GM21717 (cell line): ENCODE results near the gene XXYLT1.
A peak's percentile ranks its signal among the peaks of the same experiment; 100 is the strongest.

ENCODE experiments used
- ATAC-seq: cut with Tn5 transposase; IDR thresholded peaks from one replicate; pipeline ENCODE4 v1.9.1; 2021; ENCODE audit warnings: mild to moderate bottlenecking, moderate library complexity; ENCODE audit not compliant: unreplicated experiment

Gene XXYLT1

DNA sequence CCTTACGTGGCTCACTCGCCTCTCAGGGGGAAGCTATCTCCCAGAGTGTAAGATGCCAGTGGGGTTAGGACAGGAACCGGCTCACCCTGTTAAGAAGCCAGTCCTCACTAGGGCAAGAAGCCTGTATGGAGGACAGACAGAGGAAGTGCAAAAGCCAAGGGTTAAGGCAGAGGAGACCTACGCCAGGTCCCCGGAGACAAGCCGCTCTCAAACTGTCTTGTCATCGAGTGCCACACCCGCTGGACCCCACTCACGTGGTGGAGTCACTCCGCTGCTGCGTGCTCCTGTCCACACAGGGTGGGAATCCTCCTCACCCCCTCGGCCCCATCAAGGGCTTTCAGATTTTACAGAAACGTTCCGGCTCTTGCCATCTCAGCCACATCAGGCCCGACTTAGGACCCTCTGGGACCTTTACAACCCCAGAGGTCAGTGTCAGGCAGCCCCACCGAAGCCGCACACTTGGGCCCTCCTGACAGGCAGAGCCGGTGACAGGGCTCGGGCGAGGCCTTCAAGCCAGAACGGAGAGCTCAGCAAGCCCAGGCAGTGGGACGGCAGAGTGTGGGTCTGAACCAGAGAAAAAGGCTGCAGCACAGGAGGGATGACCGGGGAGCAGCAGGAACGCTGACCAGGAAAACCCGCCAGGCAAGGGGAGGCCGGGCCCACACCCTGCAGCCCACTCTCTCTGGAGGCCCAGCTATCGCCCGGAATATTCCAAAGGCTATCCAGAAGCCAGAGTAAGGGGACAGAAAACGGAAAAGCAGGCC lies 61.7 kb downstream of the XXYLT1 start:
- no peak for ATAC-seq

DNA sequence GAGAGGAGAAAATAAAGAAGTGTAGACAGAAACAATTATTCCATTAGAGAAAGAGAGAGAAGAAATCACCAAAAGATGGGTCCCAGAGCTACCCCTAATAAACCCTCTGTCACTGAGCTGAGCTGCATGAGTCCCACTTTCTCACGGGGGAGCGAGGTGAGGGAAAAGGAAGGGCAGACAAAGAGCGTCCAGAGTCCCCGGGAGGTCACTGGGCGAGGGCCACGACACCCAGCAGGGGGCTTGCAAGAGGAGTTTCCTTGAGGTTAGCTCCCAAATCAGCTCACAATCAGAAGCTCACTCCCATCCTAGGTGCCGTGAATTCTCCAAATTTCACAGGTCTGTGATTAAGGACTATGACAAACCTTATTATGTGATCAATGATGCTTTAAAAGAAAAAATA lies 62.3 kb downstream of the XXYLT1 start:
- no peak for ATAC-seq

GRCh38 chr3:195208183-195208582 lies 62.8 kb downstream of the XXYLT1 start:
- ATAC-seq: peak; percentile 96

DNA sequence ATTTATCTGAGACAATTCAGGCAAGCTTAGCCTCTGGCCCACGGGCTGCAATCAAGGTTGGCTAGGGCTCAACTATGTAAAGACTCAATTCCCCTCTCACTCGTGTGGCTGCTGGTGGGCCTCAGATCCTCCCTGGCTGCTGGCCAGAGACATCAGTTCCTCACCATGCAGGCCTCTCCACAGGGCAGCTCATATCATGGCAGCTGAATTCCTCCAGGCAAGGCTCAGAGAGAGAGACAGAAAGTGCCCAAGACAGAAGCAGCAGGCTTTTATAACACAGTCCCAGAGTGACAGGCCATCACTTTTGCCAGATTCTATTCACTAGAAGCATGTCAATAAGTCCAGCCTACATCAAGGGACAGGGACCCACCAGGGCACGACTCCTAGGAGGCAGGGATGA lies 63.2 kb downstream of the XXYLT1 start:
- ATAC-seq: peak; percentile 40

- no peak for ATAC-seq
Measured at GRCh38 chr3:195207056-195207455, 63.9 kb downstream of the XXYLT1 start.

- ATAC-seq: no peak
Measured at GRCh38 chr3:195204360-195205163, 66.4 kb downstream of the XXYLT1 start.

DNA sequence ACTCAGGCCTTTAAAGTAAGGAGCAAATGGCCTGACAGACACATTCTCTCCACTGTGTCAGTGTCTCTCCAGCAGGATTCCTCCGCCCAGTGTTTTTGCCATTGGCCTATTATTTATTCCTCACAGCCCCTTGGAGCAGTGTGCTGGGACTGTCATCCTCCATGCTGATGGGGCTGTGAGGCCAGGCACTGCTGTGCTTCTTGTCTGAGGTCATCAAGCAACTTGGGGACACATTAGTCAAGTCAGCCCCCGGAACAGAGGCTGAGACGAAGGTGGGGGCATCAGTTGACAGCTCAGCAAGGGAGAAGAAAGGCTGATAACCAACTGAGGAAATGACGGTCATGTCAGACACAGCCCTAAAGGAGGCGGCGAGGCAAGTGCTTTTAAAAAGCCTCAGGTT lies 67.4 kb downstream of the XXYLT1 start:
- no peak for ATAC-seq

DNA sequence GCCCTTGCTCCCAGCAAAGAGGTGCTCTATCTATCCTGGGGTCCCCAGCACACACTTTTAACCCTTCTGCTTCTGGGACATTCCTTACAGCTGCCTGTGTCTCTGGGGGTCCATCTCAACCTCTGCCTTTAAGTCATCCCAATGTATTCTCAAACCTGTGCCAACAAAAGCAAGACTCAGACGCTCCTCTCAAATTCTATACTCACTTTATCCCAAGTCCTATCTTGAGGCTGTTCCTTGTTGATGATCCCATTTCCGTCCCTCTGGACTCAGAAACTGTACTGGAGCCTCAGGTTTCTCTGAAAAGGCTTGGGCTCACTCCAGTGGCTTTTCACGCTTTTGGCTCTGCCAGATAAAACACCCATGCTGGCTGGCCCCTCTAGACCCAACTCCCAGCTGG lies 69.7 kb downstream of the XXYLT1 start:
- ATAC-seq: no peak

GRCh38 chr3:195200010-195200822 lies 70.7 kb downstream of the XXYLT1 start:
- no peak for ATAC-seq

GRCh38 chr3:195198426-195199346 lies 72.3 kb downstream of the XXYLT1 start:
- ATAC-seq: no peak

- no peak for ATAC-seq
Measured at GRCh38 chr3:195197765-195198425, 73.1 kb downstream of the XXYLT1 start.

DNA sequence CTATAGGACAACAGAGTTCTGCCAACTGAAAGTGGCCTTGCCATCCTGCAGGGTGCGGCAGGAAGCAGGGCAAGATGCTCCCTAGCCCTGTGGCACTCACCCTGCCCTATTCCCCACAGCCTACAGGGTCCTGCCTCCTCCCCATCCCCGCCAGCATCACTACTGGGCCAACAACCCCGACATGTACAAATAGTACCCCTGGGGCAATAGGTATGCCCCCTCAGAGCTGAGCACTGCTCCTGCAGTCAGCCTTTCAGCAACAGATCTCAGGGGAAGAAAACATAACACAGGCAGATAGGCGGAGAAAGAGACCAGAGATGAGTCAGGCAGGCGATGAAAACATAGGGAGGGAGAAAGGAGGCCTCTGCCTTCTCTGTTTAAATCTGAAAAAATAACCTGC lies 74.7 kb downstream of the XXYLT1 start:
- no peak for ATAC-seq

GRCh38 chr3:195195321-195196209 lies 75.4 kb downstream of the XXYLT1 start:
- no peak for ATAC-seq

DNA sequence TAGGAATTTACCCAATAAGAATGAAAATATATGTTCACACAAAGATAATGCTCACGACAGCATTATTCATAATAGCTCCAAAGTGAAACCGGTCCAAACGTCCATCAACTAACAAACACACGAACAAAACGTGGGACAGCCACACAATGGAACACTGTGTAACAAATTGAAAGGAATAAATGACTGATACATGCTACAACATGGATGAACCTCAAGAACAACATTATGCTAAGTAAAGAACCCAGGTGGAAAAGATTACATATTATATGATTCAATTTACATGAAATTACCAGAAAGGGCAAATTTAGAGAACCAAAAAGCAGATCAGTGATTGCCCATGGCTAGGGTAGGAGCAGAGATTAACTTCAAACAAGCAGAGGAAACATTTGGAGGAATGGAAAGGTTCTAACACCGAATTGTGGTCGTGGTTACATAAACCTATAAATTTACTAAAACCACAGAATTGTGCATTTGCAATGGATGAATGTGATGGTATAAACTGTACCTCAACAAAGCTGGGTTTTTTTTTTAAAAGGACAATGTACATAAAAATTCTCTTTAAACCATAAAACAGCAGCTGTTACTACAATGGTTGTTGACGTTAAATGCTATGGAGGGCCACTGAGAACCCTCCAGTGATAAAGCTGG lies 76.3 kb downstream of the XXYLT1 start:
- ATAC-seq: no peak

DNA sequence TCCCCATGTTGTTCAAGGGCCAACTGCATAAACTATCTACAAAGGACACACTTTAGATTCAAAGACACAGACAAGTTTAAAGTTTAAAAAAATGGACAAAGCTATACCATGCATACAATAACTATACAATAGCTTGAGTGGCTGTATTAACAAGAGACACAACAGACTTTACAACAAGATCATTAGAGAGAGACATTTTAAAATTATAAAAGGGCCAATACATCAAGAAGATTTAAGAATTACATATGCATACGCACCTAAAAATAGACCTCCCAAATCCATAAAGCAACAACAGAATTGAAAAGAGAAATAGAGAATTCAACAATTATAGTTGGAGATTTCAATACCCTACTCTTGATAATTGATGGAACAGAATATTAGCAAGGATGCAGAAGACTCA lies 79.4 kb downstream of the XXYLT1 start:
- no peak for ATAC-seq

DNA sequence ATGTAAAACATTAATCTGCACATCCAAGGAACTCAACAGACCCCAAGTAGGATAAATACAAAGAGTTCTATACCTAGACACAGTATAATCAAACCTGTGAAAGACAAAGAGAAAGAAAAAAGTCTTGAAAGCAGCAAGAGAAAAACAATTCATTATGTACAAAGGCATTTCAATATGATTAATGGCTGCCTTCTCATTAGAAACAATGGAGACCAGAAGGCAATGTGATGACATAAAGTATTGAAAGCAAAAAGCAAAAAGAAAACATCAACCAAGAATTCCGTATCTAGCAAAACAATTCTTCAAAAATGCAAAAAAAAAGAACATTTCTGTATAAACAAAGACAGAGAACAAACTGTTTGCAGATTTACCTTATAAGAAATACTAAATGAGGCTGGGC lies 81.1 kb downstream of the XXYLT1 start:
- no peak for ATAC-seq

GRCh38 chr3:195188426-195188927 lies 82.5 kb downstream of the XXYLT1 start:
- ATAC-seq: no peak
